AG04449 (cell line): ENCODE results near the gene TBC1D32.

Experiments used
- CTCF ChIA-PET: fragments of 350-600 bp; formaldehyde crosslinking; extraction: SDS; loops from one replicate; lab custom pipeline; 2021; ENCODE audit warnings: antibody characterized with exemption; lab: Yijun Ruan, JAX
- POLR2A ChIA-PET: fragments of 400-600, 350-600 bp; formaldehyde crosslinking; extraction: SDS; loops from one replicate; lab custom pipeline; 2020; ENCODE audit warnings: antibody characterized with exemption, inconsistent platforms; lab: Yijun Ruan, JAX
- DNase-seq: peaks from one replicate; pipeline ENCODE4 v3.0.0-alpha.2; 2010; ENCODE audit warnings: low read depth, low spot score
- H3K4me3 ChIP-seq: 2 replicates; pipeline ENCODE4 v1.5.1; 2011; ENCODE audit warnings: low read depth, mild to moderate bottlenecking, control low read depth, low read length
- TF ChIP-seq, protein P1 (sequence below): IDR thresholded peaks from one replicate; pipeline ENCODE4 v1.5.1; 2011; ENCODE audit warnings: mild to moderate bottlenecking, moderate library complexity, low read length, control low read depth, inconsistent platforms; ENCODE audit not compliant: insufficient read depth; ENCODE audit errors: missing control alignments

TBC1D32 gene

DNA sequence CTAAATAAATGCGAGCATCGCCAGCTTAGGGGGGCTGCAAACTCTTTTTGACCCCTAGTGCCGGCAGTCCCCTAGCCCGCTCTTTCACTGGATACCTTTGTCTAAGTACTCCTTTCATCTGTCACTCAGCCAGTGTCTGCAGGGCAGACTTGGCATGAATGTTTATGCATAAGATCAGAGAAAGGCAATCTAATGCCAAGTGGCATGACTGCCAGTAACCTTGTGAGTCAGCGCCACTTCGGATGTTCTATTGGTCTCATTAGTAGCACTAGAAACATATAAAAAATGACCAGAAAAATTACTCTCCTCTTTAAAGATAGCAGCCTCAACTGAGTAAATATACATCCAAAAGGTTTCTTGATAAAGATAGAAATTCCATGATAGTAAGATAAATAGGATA lies 192.2 kb downstream of the TBC1D32 start:
- POLR2A ChIA-PET: no interaction called here
- H3K4me3 ChIP-seq: no peak overlapping the region
- DNase-seq: no peak
- TF ChIP-seq, protein P1, sequence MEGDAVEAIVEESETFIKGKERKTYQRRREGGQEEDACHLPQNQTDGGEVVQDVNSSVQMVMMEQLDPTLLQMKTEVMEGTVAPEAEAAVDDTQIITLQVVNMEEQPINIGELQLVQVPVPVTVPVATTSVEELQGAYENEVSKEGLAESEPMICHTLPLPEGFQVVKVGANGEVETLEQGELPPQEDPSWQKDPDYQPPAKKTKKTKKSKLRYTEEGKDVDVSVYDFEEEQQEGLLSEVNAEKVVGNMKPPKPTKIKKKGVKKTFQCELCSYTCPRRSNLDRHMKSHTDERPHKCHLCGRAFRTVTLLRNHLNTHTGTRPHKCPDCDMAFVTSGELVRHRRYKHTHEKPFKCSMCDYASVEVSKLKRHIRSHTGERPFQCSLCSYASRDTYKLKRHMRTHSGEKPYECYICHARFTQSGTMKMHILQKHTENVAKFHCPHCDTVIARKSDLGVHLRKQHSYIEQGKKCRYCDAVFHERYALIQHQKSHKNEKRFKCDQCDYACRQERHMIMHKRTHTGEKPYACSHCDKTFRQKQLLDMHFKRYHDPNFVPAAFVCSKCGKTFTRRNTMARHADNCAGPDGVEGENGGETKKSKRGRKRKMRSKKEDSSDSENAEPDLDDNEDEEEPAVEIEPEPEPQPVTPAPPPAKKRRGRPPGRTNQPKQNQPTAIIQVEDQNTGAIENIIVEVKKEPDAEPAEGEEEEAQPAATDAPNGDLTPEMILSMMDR: no peak
- CTCF ChIA-PET: no interaction called here

DNA sequence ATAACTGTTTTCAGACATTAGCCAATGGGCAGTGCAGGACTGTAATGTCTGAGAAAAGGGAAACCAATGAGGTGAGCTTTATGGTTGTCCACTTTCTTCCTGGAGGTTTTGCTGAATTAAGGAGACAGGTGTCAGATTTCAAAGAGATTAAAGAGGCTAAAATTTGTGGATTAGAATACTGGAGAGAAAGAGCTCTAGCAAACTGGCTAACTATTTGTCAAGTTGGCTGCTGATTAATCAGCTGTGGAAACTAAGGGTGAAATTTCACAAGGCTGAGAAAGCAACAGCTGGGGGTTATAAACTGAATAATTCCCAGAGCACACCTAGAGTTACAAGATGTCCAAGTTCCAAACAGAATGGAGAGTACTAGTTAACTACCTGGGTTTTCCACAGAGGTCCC lies 198.9 kb downstream of the TBC1D32 start:
- ChIA-PET CTCF (no interaction called here), POLR2A (no interaction called here)
- H3K4me3 ChIP-seq: no peak overlapping the region
- TF ChIP-seq, protein P1: no peak
- DNase-seq: no peak

DNA sequence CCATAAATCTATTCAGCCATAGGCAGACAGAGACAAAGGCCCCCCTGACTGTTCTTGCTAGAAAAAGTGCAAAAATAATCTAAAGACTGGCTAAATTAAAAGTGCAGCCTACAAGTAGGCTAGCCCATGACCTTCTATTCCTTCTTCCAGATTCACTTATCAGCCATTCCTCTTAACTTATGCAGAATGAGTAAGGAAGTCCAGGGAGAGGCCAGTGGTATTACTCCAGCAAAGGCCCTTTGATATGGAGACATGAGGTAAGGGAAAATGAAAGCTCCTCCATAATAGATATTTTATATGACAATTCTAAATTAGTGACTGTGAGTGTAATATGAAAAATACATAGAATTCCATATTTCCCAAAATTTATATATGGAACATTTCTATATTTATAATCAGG lies 199.4 kb downstream of the TBC1D32 start:
- CTCF ChIA-PET: no interaction called here
- H3K4me3 ChIP-seq: no peak overlapping the region
- DNase-seq: no peak
- TF ChIP-seq, protein P1: no peak
- POLR2A ChIA-PET: no interaction called here

DNA sequence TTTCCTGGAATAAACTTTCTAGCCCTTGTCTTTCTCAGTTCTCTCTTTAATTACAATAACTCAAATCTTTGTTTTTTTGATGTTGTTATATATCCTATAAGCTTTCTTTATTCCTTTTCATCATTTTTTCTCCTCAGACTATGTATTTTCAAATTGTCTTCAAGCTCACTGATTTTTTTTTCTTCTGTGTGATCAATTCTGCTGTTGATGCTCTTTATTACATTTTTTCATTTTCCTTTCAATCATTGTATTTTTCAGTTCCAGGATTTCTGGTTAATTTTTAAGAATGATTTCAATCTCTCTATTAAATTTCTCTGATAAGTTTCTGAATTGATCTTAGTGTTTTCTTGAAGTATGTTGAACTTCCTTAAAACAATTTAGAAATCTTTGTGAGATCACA lies 209.7 kb downstream of the TBC1D32 start:
- ChIA-PET CTCF (no interaction called here), POLR2A (no interaction called here)
- no peak overlapping the region for H3K4me3 ChIP-seq
- DNase-seq: no peak
- TF ChIP-seq, protein P1: no peak

DNA sequence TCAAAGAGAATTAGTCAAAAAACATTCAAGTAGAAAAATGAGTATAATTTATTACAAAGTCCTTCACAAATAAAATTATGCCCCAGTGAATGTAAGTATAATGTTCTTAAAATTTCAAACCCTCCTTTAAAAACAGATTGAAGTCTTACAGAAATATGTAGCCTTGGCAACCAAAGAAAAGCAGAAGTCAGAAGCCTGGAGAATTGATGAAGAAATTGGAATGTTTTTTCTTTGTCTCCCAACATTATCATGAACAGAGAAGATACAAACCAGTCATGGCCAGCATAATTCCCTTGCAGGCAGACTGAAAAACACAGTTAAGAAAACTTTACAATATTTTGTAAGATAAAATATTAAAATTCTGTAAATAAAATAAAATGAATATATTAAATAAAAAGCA lies 221.9 kb downstream of the TBC1D32 start:
- ChIA-PET POLR2A (no interaction called here), CTCF (no interaction called here)
- TF ChIP-seq, protein P1: no peak
- no peak overlapping the region for H3K4me3 ChIP-seq
- DNase-seq: no peak

DNA sequence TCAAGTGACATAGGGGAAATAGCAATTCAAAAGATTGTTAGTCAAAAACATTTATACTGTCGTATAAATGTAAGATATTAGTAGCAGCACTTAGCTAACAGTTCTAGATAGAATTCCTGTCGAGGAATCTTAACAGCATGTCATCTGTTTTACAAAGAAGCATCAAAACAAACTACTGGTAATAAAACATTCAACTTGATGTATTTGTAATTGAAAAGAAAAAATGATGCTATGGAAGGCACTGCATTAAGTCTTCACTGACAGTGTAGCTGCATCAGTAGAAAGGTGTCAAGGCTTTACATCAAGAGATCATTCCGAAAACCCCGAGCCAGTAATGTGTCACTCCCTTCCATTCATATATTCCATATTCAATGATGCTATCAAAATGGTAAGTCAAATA lies 223.5 kb downstream of the TBC1D32 start:
- ChIA-PET CTCF (no interaction called here), POLR2A (no interaction called here)
- TF ChIP-seq, protein P1: no peak
- H3K4me3 ChIP-seq: no peak overlapping the region
- no peak for DNase-seq
